Ishikawa (cell line): ENCODE data around the gene AQR.
A peak's percentile ranks its signal among the peaks of the same experiment; 100 is the strongest.

Experiments used
- CEBPB ChIP-seq: IDR thresholded peaks from 2 replicates; pipeline ENCODE4 v1.6.1; 2012
- CREB1 ChIP-seq: IDR thresholded peaks from 2 replicates; pipeline ENCODE4 v1.6.1; 2012; ENCODE audit warnings: low read depth
- EGR1 ChIP-seq: IDR thresholded peaks from 2 replicates; pipeline ENCODE4 v1.6.1; 2012
- EP300 ChIP-seq: IDR thresholded peaks from 2 replicates; pipeline ENCODE4 v1.6.1; 2012; ENCODE audit warnings: borderline replicate concordance
- FOXM1 ChIP-seq: IDR thresholded peaks from 2 replicates; pipeline ENCODE4 v1.6.1; 2012; ENCODE audit warnings: low read depth, borderline replicate concordance
- NFIC ChIP-seq: IDR thresholded peaks from 2 replicates; pipeline ENCODE4 v1.6.1; 2012
- RAD21 ChIP-seq: IDR thresholded peaks from 2 replicates; pipeline ENCODE4 v1.6.1; 2012; ENCODE audit warnings: low read depth
- TAF1 ChIP-seq: IDR thresholded peaks from 2 replicates; pipeline ENCODE4 v1.6.1; 2012; ENCODE audit warnings: low read depth, mild to moderate bottlenecking
- TCF12 ChIP-seq: IDR thresholded peaks from 2 replicates; pipeline ENCODE4 v1.6.1; 2012; ENCODE audit warnings: low read depth
- TEAD4 ChIP-seq: IDR thresholded peaks from 2 replicates; pipeline ENCODE4 v1.6.1; 2012
- USF1 ChIP-seq: IDR thresholded peaks from 2 replicates; pipeline ENCODE4 v1.6.1; 2012
- YY1 ChIP-seq: IDR thresholded peaks from 2 replicates; pipeline ENCODE4 v1.6.1; 2012; ENCODE audit warnings: low read depth
- ZBTB7A ChIP-seq: IDR thresholded peaks from 2 replicates; pipeline ENCODE4 v1.6.1; 2012; ENCODE audit warnings: low read depth
- TF ChIP-seq, protein P1 (sequence below): IDR thresholded peaks from 2 replicates; pipeline ENCODE4 v1.6.1; 2012
- TF ChIP-seq, protein P2 (sequence below): IDR thresholded peaks from 2 replicates; pipeline ENCODE4 v1.6.1; 2012; ENCODE audit warnings: low read depth, mild to moderate bottlenecking

Gene AQR

GRCh38 chr15:34969340-34970097 lies at the start of gene AQR:
AQR (minus strand) TSS chr15:34969742; CDS start chr15:34969613, 129 bp downstream.
- peak; percentile 9; the same call in 1 of the 2 replicates for TF ChIP-seq RAD21
- TF ChIP-seq CEBPB: no peak
- peak; percentile 59; the same call in 1 of the 2 replicates for TF ChIP-seq TCF12
- peak; percentile 26 for TF ChIP-seq TEAD4
- TF ChIP-seq TAF1: peak; percentile 96
- peak; percentile 69 for TF ChIP-seq YY1
- TF ChIP-seq USF1: peak; percentile 62
- no peak for TF ChIP-seq ZBTB7A
- TF ChIP-seq NFIC: 0 out of 2 replicates have a peak, but pooled peaks have one; percentile 29
- no peak for TF ChIP-seq FOXM1
- TF ChIP-seq, protein P1, sequence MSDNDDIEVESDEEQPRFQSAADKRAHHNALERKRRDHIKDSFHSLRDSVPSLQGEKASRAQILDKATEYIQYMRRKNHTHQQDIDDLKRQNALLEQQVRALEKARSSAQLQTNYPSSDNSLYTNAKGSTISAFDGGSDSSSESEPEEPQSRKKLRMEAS: peak; percentile 89
- TF ChIP-seq, protein P2, sequence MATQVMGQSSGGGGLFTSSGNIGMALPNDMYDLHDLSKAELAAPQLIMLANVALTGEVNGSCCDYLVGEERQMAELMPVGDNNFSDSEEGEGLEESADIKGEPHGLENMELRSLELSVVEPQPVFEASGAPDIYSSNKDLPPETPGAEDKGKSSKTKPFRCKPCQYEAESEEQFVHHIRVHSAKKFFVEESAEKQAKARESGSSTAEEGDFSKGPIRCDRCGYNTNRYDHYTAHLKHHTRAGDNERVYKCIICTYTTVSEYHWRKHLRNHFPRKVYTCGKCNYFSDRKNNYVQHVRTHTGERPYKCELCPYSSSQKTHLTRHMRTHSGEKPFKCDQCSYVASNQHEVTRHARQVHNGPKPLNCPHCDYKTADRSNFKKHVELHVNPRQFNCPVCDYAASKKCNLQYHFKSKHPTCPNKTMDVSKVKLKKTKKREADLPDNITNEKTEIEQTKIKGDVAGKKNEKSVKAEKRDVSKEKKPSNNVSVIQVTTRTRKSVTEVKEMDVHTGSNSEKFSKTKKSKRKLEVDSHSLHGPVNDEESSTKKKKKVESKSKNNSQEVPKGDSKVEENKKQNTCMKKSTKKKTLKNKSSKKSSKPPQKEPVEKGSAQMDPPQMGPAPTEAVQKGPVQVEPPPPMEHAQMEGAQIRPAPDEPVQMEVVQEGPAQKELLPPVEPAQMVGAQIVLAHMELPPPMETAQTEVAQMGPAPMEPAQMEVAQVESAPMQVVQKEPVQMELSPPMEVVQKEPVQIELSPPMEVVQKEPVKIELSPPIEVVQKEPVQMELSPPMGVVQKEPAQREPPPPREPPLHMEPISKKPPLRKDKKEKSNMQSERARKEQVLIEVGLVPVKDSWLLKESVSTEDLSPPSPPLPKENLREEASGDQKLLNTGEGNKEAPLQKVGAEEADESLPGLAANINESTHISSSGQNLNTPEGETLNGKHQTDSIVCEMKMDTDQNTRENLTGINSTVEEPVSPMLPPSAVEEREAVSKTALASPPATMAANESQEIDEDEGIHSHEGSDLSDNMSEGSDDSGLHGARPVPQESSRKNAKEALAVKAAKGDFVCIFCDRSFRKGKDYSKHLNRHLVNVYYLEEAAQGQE: no peak
- TF ChIP-seq CREB1: peak; percentile 78
- TF ChIP-seq EP300: peak; percentile 23; the same call in 1 of the 2 replicates

DNA sequence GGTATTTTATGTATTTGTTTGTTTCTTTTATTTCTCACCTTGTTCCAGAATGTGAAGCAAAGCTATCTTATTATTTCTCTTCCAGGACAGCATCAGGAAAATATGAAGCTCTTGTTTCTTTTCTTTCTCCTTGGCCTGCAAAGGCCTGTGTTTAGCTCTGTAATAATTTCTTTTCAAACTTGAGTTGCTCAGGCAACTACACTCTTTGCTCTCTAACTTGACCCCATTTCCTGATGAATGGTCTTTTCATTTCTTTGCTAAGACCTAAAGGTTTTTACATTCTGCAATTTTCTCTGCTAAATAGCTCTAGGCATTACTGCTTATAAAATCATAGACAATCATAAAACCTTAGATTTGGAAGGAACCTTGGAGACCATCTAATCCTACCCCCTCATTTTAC lies 44.7 kb upstream of the AQR start:
- TF ChIP-seq RAD21 (no peak), USF1 (no peak), NFIC (no peak), CEBPB (no peak), TCF12 (no peak), EGR1 (no peak), CREB1 (no peak), YY1 (no peak), ZBTB7A (no peak), TAF1 (no peak), FOXM1 (no peak), TEAD4 (no peak), EP300 (no peak)
- TF ChIP-seq, protein P1: no peak
- TF ChIP-seq, protein P2: no peak

- TF ChIP-seq YY1: no peak
- no peak for TF ChIP-seq RAD21
- no peak for TF ChIP-seq CREB1
- no peak for TF ChIP-seq EP300
- no peak for TF ChIP-seq TAF1
- no peak for TF ChIP-seq FOXM1
Measured at GRCh38 chr15:35013370-35013769, 43.8 kb upstream of the AQR start.

GRCh38 chr15:35007397-35007796 lies 37.9 kb upstream of the AQR start:
- TF ChIP-seq, protein P2: no peak
- TF ChIP-seq EGR1: no peak
- TF ChIP-seq FOXM1: no peak
- TF ChIP-seq TCF12: no peak
- TF ChIP-seq, protein P1: no peak
- no peak for TF ChIP-seq YY1
- no peak for TF ChIP-seq USF1
- TF ChIP-seq RAD21: no peak
- no peak for TF ChIP-seq ZBTB7A
- TF ChIP-seq CEBPB: no peak
- TF ChIP-seq CREB1: no peak
- no peak for TF ChIP-seq TAF1
- no peak for TF ChIP-seq TEAD4
- TF ChIP-seq NFIC: no peak
- no peak for TF ChIP-seq EP300
